DND-41 (cell line): Measurements from ENCODE around the gene ALDH1A3.

ENCODE experiments used
- ATAC-seq: fragments of 200-7000 bp; cut with Tn5 transposase; 3 replicates; pipeline ENCODE4 v1.9.1; 2021; ENCODE audit warnings: low read depth; ENCODE audit not compliant: insufficient read depth
- DNase-seq: peaks from one replicate; pipeline ENCODE4 v3.0.0-alpha.2; 2020
- H2AFZ ChIP-seq: 2 replicates; pipeline ENCODE4 v1.6.0; 2012; ENCODE audit warnings: low read depth, low read length
- H3K27ac ChIP-seq: 2 replicates; pipeline ENCODE4 v1.5.1; 2012; ENCODE audit warnings: low read length, inconsistent platforms
- H3K27me3 ChIP-seq: fragments of 200-600 bp; sonication (generic); 2 replicates; pipeline ENCODE4 v1.6.0; 2012; ENCODE audit warnings: low read length, mild to moderate bottlenecking, inconsistent platforms; ENCODE audit not compliant: insufficient read depth, poor library complexity
- H3K36me3 ChIP-seq: 2 replicates; pipeline ENCODE4 v1.5.1; 2012; ENCODE audit warnings: low read length, inconsistent platforms; ENCODE audit not compliant: insufficient read depth
- H3K4me1 ChIP-seq: 2 replicates; pipeline ENCODE4 v1.5.1; 2012; ENCODE audit warnings: mild to moderate bottlenecking, low read length; ENCODE audit not compliant: insufficient read depth
- H3K4me2 ChIP-seq: 2 replicates; pipeline ENCODE4 v1.6.0; 2012; ENCODE audit warnings: mild to moderate bottlenecking, moderate library complexity, low read length, inconsistent platforms; ENCODE audit not compliant: insufficient read depth
- H3K4me3 ChIP-seq, 2 experiments: fragments of 200-600 bp in 1 of 2; shearing (Covaris generic) in 1 of 2; 2 replicates each; pipeline ENCODE4 v1.5.1; 2012 to 2016; ENCODE audit warnings: inconsistent platforms in 2 of 2, low read length in 2 of 2, mild to moderate bottlenecking in 2 of 2, low read depth in 1 of 2, moderate library complexity in 1 of 2
- H3K79me2 ChIP-seq: 2 replicates; pipeline ENCODE4 v1.6.0; 2012; ENCODE audit warnings: low read length, inconsistent platforms; ENCODE audit not compliant: insufficient read depth
- H3K9ac ChIP-seq: 2 replicates; pipeline ENCODE4 v1.6.0; 2012; ENCODE audit warnings: low read depth, mild to moderate bottlenecking, inconsistent platforms, low read length, moderate library complexity
- H3K9me3 ChIP-seq: 2 replicates; pipeline ENCODE4 v1.5.1; 2012; ENCODE audit warnings: low read length, moderate library complexity, mild to moderate bottlenecking, inconsistent platforms; ENCODE audit not compliant: insufficient read depth, severe bottlenecking
- H4K20me1 ChIP-seq: 2 replicates; pipeline ENCODE4 v1.6.0; 2012; ENCODE audit warnings: low read length; ENCODE audit not compliant: insufficient read depth
- EZH2 ChIP-seq: IDR thresholded peaks from 3 replicates; pipeline ENCODE4 v1.6.1; 2012; ENCODE audit warnings: borderline replicate concordance, low read depth, mild to moderate bottlenecking, moderate library complexity, low read length, inconsistent platforms; ENCODE audit not compliant: severe bottlenecking
- TF ChIP-seq, protein P1 (sequence below): IDR thresholded peaks from 2 replicates; pipeline ENCODE4 v1.5.1; 2012; ENCODE audit warnings: borderline replicate concordance, low read length, moderate library complexity, mild to moderate bottlenecking; ENCODE audit not compliant: poor library complexity, severe bottlenecking; ENCODE audit errors: extremely low read depth

Gene ALDH1A3

DNA sequence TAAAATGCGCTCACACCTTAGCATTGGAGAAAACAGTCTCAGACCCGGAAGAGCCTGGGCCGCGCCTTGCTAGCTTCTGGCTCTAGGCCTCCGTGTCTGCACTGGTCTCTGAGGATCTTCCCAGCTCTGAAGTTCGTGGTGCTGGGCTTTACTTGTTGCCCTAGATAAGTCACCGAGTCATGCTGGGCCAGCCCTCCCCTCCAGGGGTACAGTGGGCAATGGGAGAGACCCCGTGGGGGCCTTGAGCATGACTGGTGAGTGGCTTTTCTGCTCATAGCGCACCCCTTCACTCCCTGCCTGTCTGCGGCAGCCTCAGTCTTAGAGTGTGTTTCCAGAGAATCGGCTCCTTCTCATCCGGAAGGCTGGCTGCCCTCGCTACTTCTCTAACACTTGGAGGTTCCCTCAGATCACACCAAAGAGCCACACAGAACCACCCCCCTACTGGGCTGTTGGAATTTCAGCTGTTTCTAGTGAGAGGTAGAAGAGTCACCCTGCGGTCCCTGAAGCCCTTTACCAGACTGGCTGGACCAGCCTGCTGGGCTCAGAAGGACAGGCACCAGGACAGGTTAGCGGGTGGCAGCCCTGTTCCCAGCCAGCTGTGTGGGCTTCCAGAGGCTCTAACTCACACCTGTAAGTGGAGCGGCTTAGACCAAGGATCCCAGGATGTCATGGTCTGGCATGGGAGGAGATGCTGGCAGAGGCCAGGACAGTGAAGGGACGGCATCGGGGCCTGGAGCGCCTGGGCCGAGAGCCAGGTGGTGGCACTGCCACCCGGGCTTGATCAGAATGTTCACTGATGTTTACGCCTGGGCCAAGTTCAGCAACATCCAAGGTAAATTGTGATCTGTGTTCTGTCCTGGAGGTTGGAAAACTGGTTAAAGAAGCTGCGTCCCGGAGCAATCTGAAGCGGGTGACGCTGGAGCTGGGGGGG lies 17.9 kb downstream of the ALDH1A3 start:
- TF ChIP-seq EZH2 = no peak
- TF ChIP-seq, protein P1, sequence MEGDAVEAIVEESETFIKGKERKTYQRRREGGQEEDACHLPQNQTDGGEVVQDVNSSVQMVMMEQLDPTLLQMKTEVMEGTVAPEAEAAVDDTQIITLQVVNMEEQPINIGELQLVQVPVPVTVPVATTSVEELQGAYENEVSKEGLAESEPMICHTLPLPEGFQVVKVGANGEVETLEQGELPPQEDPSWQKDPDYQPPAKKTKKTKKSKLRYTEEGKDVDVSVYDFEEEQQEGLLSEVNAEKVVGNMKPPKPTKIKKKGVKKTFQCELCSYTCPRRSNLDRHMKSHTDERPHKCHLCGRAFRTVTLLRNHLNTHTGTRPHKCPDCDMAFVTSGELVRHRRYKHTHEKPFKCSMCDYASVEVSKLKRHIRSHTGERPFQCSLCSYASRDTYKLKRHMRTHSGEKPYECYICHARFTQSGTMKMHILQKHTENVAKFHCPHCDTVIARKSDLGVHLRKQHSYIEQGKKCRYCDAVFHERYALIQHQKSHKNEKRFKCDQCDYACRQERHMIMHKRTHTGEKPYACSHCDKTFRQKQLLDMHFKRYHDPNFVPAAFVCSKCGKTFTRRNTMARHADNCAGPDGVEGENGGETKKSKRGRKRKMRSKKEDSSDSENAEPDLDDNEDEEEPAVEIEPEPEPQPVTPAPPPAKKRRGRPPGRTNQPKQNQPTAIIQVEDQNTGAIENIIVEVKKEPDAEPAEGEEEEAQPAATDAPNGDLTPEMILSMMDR = no peak
- H4K20me1 ChIP-seq = no peaks in the 10 kb centered on the region
- H3K27ac ChIP-seq = no peak overlapping the region
- H3K9ac ChIP-seq = no peak overlapping the region
- no peak for DNase-seq
- H3K79me2 ChIP-seq = no peaks in the 10 kb centered on the region
- ATAC-seq = no peak
- no peaks in the 10 kb centered on the region for H3K27me3 ChIP-seq
- H3K36me3 ChIP-seq = no peaks in the 10 kb centered on the region
- H2AFZ ChIP-seq = no peak overlapping the region
- no peak overlapping the region for H3K4me2 ChIP-seq
- no peak overlapping the region for H3K4me3 ChIP-seq
- no peaks in the 10 kb centered on the region for H3K9me3 ChIP-seq
- no peaks in the 10 kb centered on the region for H3K4me1 ChIP-seq

DNA sequence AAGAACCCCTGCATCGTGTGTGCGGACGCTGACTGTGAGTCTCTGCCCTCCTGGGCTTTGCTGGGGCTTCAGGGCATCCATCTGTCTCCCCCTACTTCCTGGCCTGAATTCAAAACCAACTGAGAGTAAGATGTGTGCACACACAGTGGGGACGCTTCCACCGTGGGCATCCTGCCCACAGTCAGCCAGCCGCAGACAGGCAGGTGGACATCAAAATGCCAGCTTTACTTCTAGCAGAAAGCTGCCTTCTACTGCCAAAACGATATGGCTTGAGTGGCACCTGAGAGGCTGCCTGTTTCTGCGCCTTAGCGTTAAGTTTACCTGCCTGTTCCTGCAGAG lies 18.5 kb downstream of the ALDH1A3 start:
- Histone ChIP-seq H3K27ac (no peak overlapping the region), H3K36me3 (no peaks in the 10 kb centered on the region), H3K79me2 (no peaks in the 10 kb centered on the region), H3K4me2 (no peak overlapping the region), H4K20me1 (no peaks in the 10 kb centered on the region), H3K9ac (no peak overlapping the region), H3K4me3 (no peak overlapping the region), H3K4me1 (no peaks in the 10 kb centered on the region), H3K9me3 (no peaks in the 10 kb centered on the region), H3K27me3 (no peaks in the 10 kb centered on the region), H2AFZ (no peak overlapping the region)
- ATAC-seq (no peak), DNase-seq (no peak)
- TF ChIP-seq, protein P1 = no peak

DNA sequence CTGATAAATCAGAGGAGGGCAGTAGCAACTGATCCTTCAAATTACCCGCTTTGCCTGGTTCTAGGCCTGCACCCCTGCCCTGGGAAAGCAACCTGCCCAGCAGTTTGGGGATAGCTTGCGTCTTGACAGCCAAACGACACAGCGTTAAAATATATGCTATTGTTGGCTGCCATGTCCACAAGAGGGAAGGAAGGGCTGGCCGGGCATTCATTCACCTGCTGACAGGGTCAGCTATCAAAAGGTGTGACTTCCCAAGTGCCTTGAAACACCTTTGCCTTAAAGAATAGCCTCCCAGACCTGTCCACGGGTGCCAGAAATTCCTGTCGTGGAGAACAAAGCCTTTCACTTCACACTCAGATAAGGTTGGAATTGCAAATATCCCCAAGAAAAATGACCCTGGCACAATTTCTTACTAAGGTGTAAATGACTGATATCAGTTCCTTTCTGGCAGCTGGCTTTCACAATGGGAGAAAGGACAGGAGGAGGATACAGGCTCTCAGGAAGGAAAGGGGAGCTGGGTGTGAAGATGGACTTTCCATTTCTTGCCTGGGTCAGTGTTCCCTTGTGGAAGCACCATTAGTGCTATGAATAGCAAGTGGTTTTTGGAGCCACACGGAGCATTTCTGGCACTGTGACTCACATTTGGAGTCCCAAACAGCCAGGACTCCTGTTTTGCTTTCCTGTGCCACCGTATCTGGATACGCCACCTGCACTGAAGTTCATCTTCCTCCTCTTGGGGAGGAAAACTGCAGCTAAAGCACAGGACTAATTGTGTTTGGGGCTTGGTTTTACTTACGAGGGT lies 19.2 kb downstream of the ALDH1A3 start:
- DNase-seq (no peak), ATAC-seq (no peak)
- no peak overlapping the region for H3K27ac ChIP-seq

More for the DNA sequence above, 19.2 kb downstream of the ALDH1A3 start:
- TF ChIP-seq, protein P1 = no peak
- TF ChIP-seq EZH2 = no peak
- no peaks in the 10 kb centered on the region for H3K4me1 ChIP-seq
- no peak overlapping the region for H2AFZ ChIP-seq
- no peaks in the 10 kb centered on the region for H3K9me3 ChIP-seq
- no peaks in the 10 kb centered on the region for H3K36me3 ChIP-seq
- H3K4me3 ChIP-seq = no peak overlapping the region
- H3K27me3 ChIP-seq = no peaks in the 10 kb centered on the region
- no peaks in the 10 kb centered on the region for H4K20me1 ChIP-seq
- H3K9ac ChIP-seq = no peak overlapping the region
- H3K4me2 ChIP-seq = no peak overlapping the region
- no peaks in the 10 kb centered on the region for H3K79me2 ChIP-seq
